Measurements from ENCODE around the gene WSCD2.
A peak's percentile ranks its signal among the peaks of the same experiment; 100 is the strongest.

Gene WSCD2

GRCh38 chr12:108271951-108272872 is 143.1 kb downstream of the WSCD2 start:
- no peak for DNase-seq

- no peak for DNase-seq
These were observed 144.1 kb downstream of the WSCD2 start for GRCh38 chr12:108273217-108273616.

GRCh38 chr12:108277613-108278012 is 148.5 kb downstream of the WSCD2 start:
- no peak for DNase-seq

- DNase-seq = no peak
These were observed 153.1 kb downstream of the WSCD2 start for GRCh38 chr12:108282160-108282559.

- no peak for DNase-seq
These were observed 153.6 kb downstream of the WSCD2 start for GRCh38 chr12:108282676-108283075.

- DNase-seq = no peak
These were observed 155.1 kb downstream of the WSCD2 start for GRCh38 chr12:108284163-108284562.

- DNase-seq = no peak
These were observed 155.9 kb downstream of the WSCD2 start for GRCh38 chr12:108285016-108285415.

- DNase-seq = no peak
These were observed 158.1 kb downstream of the WSCD2 start for GRCh38 chr12:108287227-108287626.

GRCh38 chr12:108289350-108290161 is 160.5 kb downstream of the WSCD2 start:
- DNase-seq = no peak

GRCh38 chr12:108295641-108296040 is 166.6 kb downstream of the WSCD2 start:
- DNase-seq = no peak

GRCh38 chr12:108296945-108297344 is 167.9 kb downstream of the WSCD2 start:
- DNase-seq = no peak

GRCh38 chr12:108297424-108297823 is 168.3 kb downstream of the WSCD2 start:
- peak; percentile 13 for DNase-seq

- peak; percentile 9 for DNase-seq
These were observed 169.0 kb downstream of the WSCD2 start for GRCh38 chr12:108297895-108298760.

GRCh38 chr12:108298761-108299275 is 169.7 kb downstream of the WSCD2 start:
- peak; percentile 38 for DNase-seq

- DNase-seq = peak; percentile 6
These were observed 170.4 kb downstream of the WSCD2 start for GRCh38 chr12:108299516-108299915.
